Muscle layer of colon (tissue), 2 donors: Measurements from ENCODE around the gene TMIE.
"Not testable (repeated sequence)": the region's sequence is repeated elsewhere in the genome, so short reads cannot be mapped to it uniquely, and the experiment has no call there.

ENCODE experiments used
- H3K27ac ChIP-seq: one replicate; pipeline ENCODE4 v1.7.0; 2013; ENCODE audit warnings: low read depth, mild to moderate bottlenecking, low read length, moderate library complexity
- H3K27me3 ChIP-seq, 2 donors: one replicate each; pipeline ENCODE4 v1.7.0; 2013; ENCODE audit warnings: low read length in 2 of 2, mild to moderate bottlenecking in 2 of 2; ENCODE audit not compliant: insufficient read depth in 2 of 2, control insufficient read depth in 1 of 2
- H3K36me3 ChIP-seq: one replicate; pipeline ENCODE4 v1.7.0; 2013; ENCODE audit warnings: mild to moderate bottlenecking, low read length; ENCODE audit not compliant: insufficient read depth
- H3K4me1 ChIP-seq: one replicate; pipeline ENCODE4 v1.7.0; 2013; ENCODE audit warnings: mild to moderate bottlenecking, low read length; ENCODE audit not compliant: insufficient read depth
- H3K4me3 ChIP-seq, 2 donors: one replicate each; pipeline ENCODE4 v1.7.0; 2013; ENCODE audit warnings: low read length in 2 of 2, low read depth in 1 of 2, mild to moderate bottlenecking in 1 of 2, moderate library complexity in 1 of 2
- H3K9ac ChIP-seq: one replicate; pipeline ENCODE4 v1.7.0; 2013; ENCODE audit warnings: low read length
- H3K9me3 ChIP-seq: one replicate; pipeline ENCODE4 v1.7.0; 2013; ENCODE audit warnings: mild to moderate bottlenecking, low read length
- donor health status: abdominal sarcoma.
- donor health status: Adenocarcinoma of cecum.

TMIE gene

GRCh38 chr3:46742992-46743585, 41.9 kb downstream of the TMIE start:
- no peak overlapping the region for H3K9ac ChIP-seq
- H3K27ac ChIP-seq, result no peak overlapping the region
- no peaks in the 10 kb centered on the region for H3K4me1 ChIP-seq
- H3K27me3 ChIP-seq, result no peaks in the 10 kb centered on the region
- H3K4me3 ChIP-seq, result no peak overlapping the region
- no peaks in the 10 kb centered on the region for H3K36me3 ChIP-seq
- H3K9me3 ChIP-seq, result no peaks in the 10 kb centered on the region

DNA sequence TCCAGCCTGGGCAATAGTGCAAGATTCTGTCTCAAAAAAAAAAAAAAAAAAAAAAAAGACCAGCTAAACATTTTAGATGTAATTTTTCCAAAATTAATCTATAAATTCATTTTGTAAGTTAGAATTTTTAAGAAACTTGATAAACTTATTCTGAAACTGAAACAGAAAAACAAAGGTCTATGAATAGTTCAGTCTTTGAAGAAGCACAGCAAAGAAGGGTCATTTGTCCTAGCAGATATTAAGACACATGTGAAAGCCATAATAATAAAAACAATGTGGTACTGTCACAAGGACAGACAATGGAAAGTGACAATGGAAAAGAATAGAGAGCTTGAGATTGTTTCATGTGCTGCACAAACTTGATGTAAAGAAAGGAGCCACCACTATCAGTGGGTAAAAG, 45.5 kb downstream of the TMIE start:
- Histone ChIP-seq H3K27ac (no peak overlapping the region), H3K9me3 (no peaks in the 10 kb centered on the region), H3K36me3 (no peaks in the 10 kb centered on the region), H3K27me3 (no peaks in the 10 kb centered on the region), H3K4me1 (no peaks in the 10 kb centered on the region), H3K9ac (no peak overlapping the region), H3K4me3 (no peak overlapping the region)

- no peaks in the 10 kb centered on the region for H3K36me3 ChIP-seq
- H3K9ac ChIP-seq, result no peak overlapping the region
- H3K9me3 ChIP-seq, result no peaks in the 10 kb centered on the region
- H3K27ac ChIP-seq, result no peak overlapping the region
- no peak overlapping the region for H3K4me3 ChIP-seq
- no peaks in the 10 kb centered on the region for H3K27me3 ChIP-seq
- H3K4me1 ChIP-seq, result no peaks in the 10 kb centered on the region
Measured at GRCh38 chr3:46748170-46748569, 47.0 kb downstream of the TMIE start.

- no peaks in the 10 kb centered on the region for H3K36me3 ChIP-seq
- H3K27ac ChIP-seq, result no peak overlapping the region
- no peak overlapping the region for H3K9ac ChIP-seq
- no peak overlapping the region for H3K4me3 ChIP-seq
- H3K4me1 ChIP-seq, result no peaks in the 10 kb centered on the region
- H3K9me3 ChIP-seq, result no peaks in the 10 kb centered on the region
- H3K27me3 ChIP-seq, result no peaks in the 10 kb centered on the region
Measured at GRCh38 chr3:46749129-46749528, 47.9 kb downstream of the TMIE start.

- Histone ChIP-seq H3K27ac (no peak overlapping the region), H3K4me3 (no peak overlapping the region)
Measured at GRCh38 chr3:46750555-46751038, 49.4 kb downstream of the TMIE start.

GRCh38 chr3:46753127-46753526, 51.9 kb downstream of the TMIE start:
- not testable (repeated sequence) for H3K4me3 ChIP-seq, H3K9ac ChIP-seq, H3K4me1 ChIP-seq, H3K9me3 ChIP-seq, H3K27ac ChIP-seq, H3K36me3 ChIP-seq, H3K27me3 ChIP-seq

More at GRCh38 chr3:46750555-46751038, 49.4 kb downstream of the TMIE start:
- H3K27me3 ChIP-seq, result no peaks in the 10 kb centered on the region
- H3K9ac ChIP-seq, result no peak overlapping the region
- no peaks in the 10 kb centered on the region for H3K9me3 ChIP-seq
- no peaks in the 10 kb centered on the region for H3K4me1 ChIP-seq
- no peaks in the 10 kb centered on the region for H3K36me3 ChIP-seq

DNA sequence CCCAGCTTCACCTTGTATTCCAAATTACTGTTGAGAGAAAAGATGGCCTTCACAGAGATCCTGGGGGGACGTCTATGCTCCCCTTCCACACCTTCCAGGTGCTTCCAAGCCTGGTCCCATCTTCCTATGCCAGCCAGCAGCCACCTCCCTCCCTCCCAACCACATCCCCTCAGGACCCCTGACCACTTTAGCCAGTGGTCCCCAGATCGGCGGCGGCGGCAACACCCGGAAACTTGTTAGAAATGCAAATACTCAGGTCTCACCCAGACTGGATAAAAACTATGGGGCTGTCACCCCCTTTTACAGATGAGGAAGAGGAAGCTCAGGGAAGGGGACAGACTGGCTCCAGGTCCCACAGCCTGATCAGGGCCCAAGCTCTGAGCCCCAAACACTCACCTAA, 54.5 kb downstream of the TMIE start:
- no peaks in the 10 kb centered on the region for H3K36me3 ChIP-seq
- H3K27ac ChIP-seq, result no peak overlapping the region
- H3K4me3 ChIP-seq, result no peak overlapping the region
- no peaks in the 10 kb centered on the region for H3K4me1 ChIP-seq
- no peaks in the 10 kb centered on the region for H3K27me3 ChIP-seq
- H3K9ac ChIP-seq, result no peak overlapping the region
- no peaks in the 10 kb centered on the region for H3K9me3 ChIP-seq

DNA sequence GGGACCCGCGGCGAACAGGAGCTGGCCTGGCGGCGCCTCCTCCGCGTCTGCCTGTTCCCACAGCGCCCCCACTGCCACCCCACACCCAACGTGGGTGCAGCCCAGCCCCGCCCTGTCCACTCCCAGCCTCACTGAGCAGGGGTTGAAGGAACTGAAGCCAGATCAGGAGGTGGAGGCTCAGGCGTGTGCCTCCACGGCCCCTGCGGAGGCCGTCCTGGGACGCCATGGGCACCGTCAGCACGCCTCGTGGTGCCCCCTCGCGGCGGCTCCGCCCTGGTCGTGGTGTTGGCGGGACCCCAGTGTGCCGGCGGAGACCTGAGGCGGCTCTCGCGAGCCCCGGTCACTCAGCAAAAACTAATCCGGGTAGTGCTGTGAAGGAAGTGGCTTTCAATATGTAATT, 55.5 kb downstream of the TMIE start:
- H3K4me3 ChIP-seq, result no peak overlapping the region
- H3K9ac ChIP-seq, result no peak overlapping the region
- no peaks in the 10 kb centered on the region for H3K9me3 ChIP-seq
- no peaks in the 10 kb centered on the region for H3K4me1 ChIP-seq
- no peaks in the 10 kb centered on the region for H3K36me3 ChIP-seq
- H3K27ac ChIP-seq, result no peak overlapping the region
- H3K27me3 ChIP-seq, result no peaks in the 10 kb centered on the region

GRCh38 chr3:46759239-46760167, 58.3 kb downstream of the TMIE start:
- Histone ChIP-seq H3K4me3 (no peak overlapping the region), H3K27me3 (no peaks in the 10 kb centered on the region), H3K36me3 (no peaks in the 10 kb centered on the region), H3K9ac (no peak overlapping the region), H3K4me1 (no peaks in the 10 kb centered on the region), H3K9me3 (peaks cover 7% of the 10 kb centered on the region), H3K27ac (no peak overlapping the region)
